Parathyroid adenoma (tissue), 2 donors: Measurements from ENCODE around the gene NPM1.

Experiments used
- H2AFZ ChIP-seq: fragments of 300-600 bp; sonication (generic); one replicate; pipeline ENCODE4 v1.7.0; 2017; ENCODE audit warnings: antibody characterized with exemption, mild to moderate bottlenecking
- H3K27ac ChIP-seq: fragments of 300-600 bp; sonication (generic); one replicate; pipeline ENCODE4 v1.7.0; 2017
- H3K27me3 ChIP-seq: fragments of 300-600 bp; sonication (generic); one replicate; pipeline ENCODE4 v1.7.0; 2017; ENCODE audit warnings: low read length; ENCODE audit not compliant: control insufficient read depth, insufficient read depth
- H3K36me3 ChIP-seq: fragments of 300-600 bp; sonication (generic); one replicate; pipeline ENCODE4 v1.7.0; 2017; ENCODE audit warnings: low read length; ENCODE audit not compliant: control insufficient read depth, insufficient read depth
- H3K4me1 ChIP-seq: fragments of 300-600 bp; sonication (generic); one replicate; pipeline ENCODE4 v1.7.0; 2017; ENCODE audit warnings: control low read depth
- H3K4me2 ChIP-seq: fragments of 300-600 bp; sonication (generic); one replicate; pipeline ENCODE4 v1.7.0; 2017; ENCODE audit warnings: low read length
- H3K4me3 ChIP-seq: fragments of 300-600 bp; sonication (generic); one replicate; pipeline ENCODE4 v1.7.0; 2017; ENCODE audit warnings: low read depth, low read length
- H3K79me2 ChIP-seq: fragments of 300-600 bp; sonication (generic); one replicate; pipeline ENCODE4 v1.7.0; 2017; ENCODE audit warnings: control low read depth
- H3K9ac ChIP-seq: fragments of 300-600 bp; sonication (generic); one replicate; pipeline ENCODE4 v1.7.0; 2017; ENCODE audit warnings: mild to moderate bottlenecking
- H3K9me3 ChIP-seq: fragments of 300-600 bp; sonication (generic); one replicate; pipeline ENCODE4 v1.7.0; 2017; ENCODE audit warnings: low read length; ENCODE audit not compliant: control insufficient read depth
- TF ChIP-seq, protein P1 (sequence below): fragments of 300-600 bp; sonication (generic); IDR thresholded peaks from one replicate; pipeline ENCODE4 v1.7.0; 2017; ENCODE audit warnings: antibody characterized with exemption, mild to moderate bottlenecking
- donor health status: primary hyperparathyroidism.

The NPM1 gene

GRCh38 chr5:171432583-171433351 is 45.1 kb downstream of the NPM1 start:
- H3K9ac ChIP-seq: no peak overlapping the region

GRCh38 chr5:171433352-171433698 is 45.7 kb downstream of the NPM1 start:
- TF ChIP-seq, protein P1, sequence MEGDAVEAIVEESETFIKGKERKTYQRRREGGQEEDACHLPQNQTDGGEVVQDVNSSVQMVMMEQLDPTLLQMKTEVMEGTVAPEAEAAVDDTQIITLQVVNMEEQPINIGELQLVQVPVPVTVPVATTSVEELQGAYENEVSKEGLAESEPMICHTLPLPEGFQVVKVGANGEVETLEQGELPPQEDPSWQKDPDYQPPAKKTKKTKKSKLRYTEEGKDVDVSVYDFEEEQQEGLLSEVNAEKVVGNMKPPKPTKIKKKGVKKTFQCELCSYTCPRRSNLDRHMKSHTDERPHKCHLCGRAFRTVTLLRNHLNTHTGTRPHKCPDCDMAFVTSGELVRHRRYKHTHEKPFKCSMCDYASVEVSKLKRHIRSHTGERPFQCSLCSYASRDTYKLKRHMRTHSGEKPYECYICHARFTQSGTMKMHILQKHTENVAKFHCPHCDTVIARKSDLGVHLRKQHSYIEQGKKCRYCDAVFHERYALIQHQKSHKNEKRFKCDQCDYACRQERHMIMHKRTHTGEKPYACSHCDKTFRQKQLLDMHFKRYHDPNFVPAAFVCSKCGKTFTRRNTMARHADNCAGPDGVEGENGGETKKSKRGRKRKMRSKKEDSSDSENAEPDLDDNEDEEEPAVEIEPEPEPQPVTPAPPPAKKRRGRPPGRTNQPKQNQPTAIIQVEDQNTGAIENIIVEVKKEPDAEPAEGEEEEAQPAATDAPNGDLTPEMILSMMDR: no peak

More at GRCh38 chr5:171432583-171433351, 45.1 kb downstream of the NPM1 start:
- TF ChIP-seq, protein P1: no peak
- H3K4me2 ChIP-seq: no peak overlapping the region
- no peaks in the 10 kb centered on the region for H3K79me2 ChIP-seq
- no peaks in the 10 kb centered on the region for H3K9me3 ChIP-seq
- H3K4me3 ChIP-seq: no peak overlapping the region
- H3K27me3 ChIP-seq: no peaks in the 10 kb centered on the region
- no peak overlapping the region for H2AFZ ChIP-seq
- no peaks in the 10 kb centered on the region for H3K36me3 ChIP-seq
- H3K27ac ChIP-seq: no peak overlapping the region
- no peaks in the 10 kb centered on the region for H3K4me1 ChIP-seq

DNA sequence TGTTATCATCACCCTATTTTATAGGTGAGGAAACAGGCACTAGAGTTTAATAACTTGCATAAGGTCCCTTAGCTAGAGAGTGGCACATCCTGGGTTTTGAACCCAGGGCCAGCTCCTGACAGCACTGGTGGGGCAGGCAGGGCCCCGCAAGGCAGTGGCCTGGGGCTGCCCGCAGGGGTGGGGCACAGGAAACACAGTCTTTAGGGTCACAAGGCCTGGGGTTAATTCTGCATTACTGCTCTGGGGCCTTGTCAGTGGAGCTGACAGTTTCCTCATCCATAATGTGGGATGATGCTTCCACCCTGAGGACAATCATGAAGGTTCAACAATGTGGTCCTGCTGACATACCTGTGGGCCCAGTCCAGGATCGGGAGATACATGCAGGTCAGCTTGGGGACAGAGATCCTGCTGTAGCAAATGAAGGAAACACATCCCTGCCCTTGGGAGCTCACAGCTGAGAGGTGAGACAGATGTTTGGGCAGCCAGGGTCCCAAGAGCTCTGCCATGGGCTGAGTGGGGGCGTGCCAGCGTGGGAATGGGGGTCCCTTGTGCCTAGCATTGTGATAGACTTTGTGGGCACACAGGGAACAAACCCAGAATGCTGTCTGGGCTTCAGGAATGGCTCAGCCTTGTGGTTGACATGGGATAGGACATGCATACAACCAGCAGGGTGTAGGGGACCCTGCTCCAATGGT is 46.5 kb downstream of the NPM1 start:
- H3K4me2 ChIP-seq: no peak overlapping the region
- no peaks in the 10 kb centered on the region for H3K36me3 ChIP-seq
- H2AFZ ChIP-seq: no peak overlapping the region
- H3K9ac ChIP-seq: no peak overlapping the region
- no peaks in the 10 kb centered on the region for H3K27me3 ChIP-seq
- H3K4me3 ChIP-seq: no peak overlapping the region
- H3K4me1 ChIP-seq: no peaks in the 10 kb centered on the region
- H3K79me2 ChIP-seq: no peaks in the 10 kb centered on the region
- TF ChIP-seq, protein P1: no peak
- no peak overlapping the region for H3K27ac ChIP-seq
- H3K9me3 ChIP-seq: no peaks in the 10 kb centered on the region

More at GRCh38 chr5:171433352-171433698, 45.7 kb downstream of the NPM1 start:
- Histone ChIP-seq H3K27ac (no peak overlapping the region), H3K27me3 (no peaks in the 10 kb centered on the region), H3K9ac (no peak overlapping the region), H2AFZ (no peak overlapping the region), H3K79me2 (no peaks in the 10 kb centered on the region), H3K9me3 (no peaks in the 10 kb centered on the region), H3K36me3 (no peaks in the 10 kb centered on the region), H3K4me3 (no peak overlapping the region), H3K4me2 (no peak overlapping the region), H3K4me1 (no peaks in the 10 kb centered on the region)

DNA sequence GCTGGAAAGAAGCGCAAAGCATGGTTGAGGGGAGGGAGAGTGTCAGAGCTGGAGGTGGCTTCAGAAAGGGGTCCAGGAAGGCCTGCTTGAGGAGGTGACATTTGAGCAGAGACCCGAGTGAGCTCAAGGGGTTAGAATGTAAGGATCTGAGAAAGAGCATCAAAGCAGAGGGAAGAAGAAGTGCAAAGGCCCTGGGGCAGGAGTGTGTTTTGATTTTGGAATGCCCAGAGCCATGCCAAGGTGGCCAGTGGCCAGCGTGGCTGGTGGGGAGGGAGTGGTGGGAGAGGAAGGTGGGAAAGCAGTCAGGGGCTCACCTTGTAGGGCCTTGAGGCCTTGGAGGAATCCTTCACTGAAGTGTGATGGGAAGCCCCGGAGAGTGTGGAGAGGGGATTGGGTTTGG is 47.2 kb downstream of the NPM1 start:
- H3K79me2 ChIP-seq: no peaks in the 10 kb centered on the region
- no peak overlapping the region for H3K27ac ChIP-seq
- no peaks in the 10 kb centered on the region for H3K4me1 ChIP-seq
- TF ChIP-seq, protein P1: no peak
- no peaks in the 10 kb centered on the region for H3K9me3 ChIP-seq
- no peak overlapping the region for H2AFZ ChIP-seq
- no peaks in the 10 kb centered on the region for H3K36me3 ChIP-seq
- no peaks in the 10 kb centered on the region for H3K27me3 ChIP-seq
- H3K4me2 ChIP-seq: no peak overlapping the region
- H3K9ac ChIP-seq: no peak overlapping the region
- no peak overlapping the region for H3K4me3 ChIP-seq
